ENCODE measurements around the gene ATP10B.

The ATP10B gene

GRCh38 chr5:160534914-160535313 is 317.1 kb downstream of the ATP10B start:
- H3K4me2 ChIP-seq (ENCODE audit: insufficient read depth, low read length, poor library complexity, severe bottlenecking): no peak overlapping the region
- no peak overlapping the region for H3K18ac ChIP-seq (ENCODE audit: low read length)
- no peak overlapping the region for H2BK120ac ChIP-seq (ENCODE audit: low read depth, low read length)
- no peak overlapping the region for H2BK5ac ChIP-seq (ENCODE audit: low read length)
- DNase-seq (ENCODE audit: low spot score): no peak
- H3K23ac ChIP-seq (ENCODE audit: low read depth, low read length, poor library complexity): no peak overlapping the region
- H3K27ac ChIP-seq (replicated peaks; ENCODE audit: low read length): no peak overlapping the region
- no peaks in the 10 kb centered on the region for H3K79me1 ChIP-seq (ENCODE audit: low read depth, low read length)
- no peaks in the 10 kb centered on the region for H3K27me3 ChIP-seq (ENCODE audit: control insufficient read depth in 3 of 3, insufficient read depth in 3 of 3, low read depth in 1 of 3, low read length in 3 of 3)
- no peak overlapping the region for H3K4ac ChIP-seq (ENCODE audit: low read length)
- no peak overlapping the region for H2AK5ac ChIP-seq (ENCODE audit: low read depth, low read length)
- no peak overlapping the region for H3K9ac ChIP-seq (ENCODE audit: low read depth, low read length, poor library complexity)
- H2BK15ac ChIP-seq (ENCODE audit: low read length): no peak overlapping the region
- no peak overlapping the region for H3K14ac ChIP-seq (ENCODE audit: low read length)
- no peak overlapping the region for H2AFZ ChIP-seq (ENCODE audit: low read length)
- no peaks in the 10 kb centered on the region for H3K9me3 ChIP-seq (replicated peaks in 1 of 2; ENCODE audit: control insufficient read depth in 2 of 2, insufficient read depth in 1 of 2, low read depth in 1 of 2, low read length in 2 of 2)
- no peaks in the 10 kb centered on the region for H3K4me1 ChIP-seq (ENCODE audit: control insufficient read depth in 2 of 2, insufficient read depth in 1 of 2, low read depth in 1 of 2, low read length in 2 of 2)
- H3K4me3 ChIP-seq (ENCODE audit: low read length in 2 of 2): no peak overlapping the region
- H2BK12ac ChIP-seq (ENCODE audit: low read length): no peak overlapping the region
- H4K8ac ChIP-seq (ENCODE audit: low read depth, low read length): no peak overlapping the region
- H3K36me3 ChIP-seq (replicated peaks in 1 of 2; ENCODE audit: control insufficient read depth in 2 of 2, insufficient read depth in 2 of 2, low read length in 2 of 2): no peaks in the 10 kb centered on the region
- no peak overlapping the region for H4K91ac ChIP-seq (ENCODE audit: low read depth, low read length, poor library complexity)

- no peak overlapping the region for H2AFZ ChIP-seq (ENCODE audit: low read length)
- no peak overlapping the region for H3K4me3 ChIP-seq (ENCODE audit: low read length in 2 of 2)
- no peak overlapping the region for H3K23ac ChIP-seq (ENCODE audit: low read depth, low read length, poor library complexity)
- no peaks in the 10 kb centered on the region for H3K9me3 ChIP-seq (replicated peaks in 1 of 2; ENCODE audit: control insufficient read depth in 2 of 2, insufficient read depth in 1 of 2, low read depth in 1 of 2, low read length in 2 of 2)
- WGBS, 2 donors (ENCODE audit: extremely low coverage in 2 of 2, insufficient read length in 2 of 2, insufficient replicate concordance in 1 of 2): no CpG with 5 or more reads among the region's 3 CpGs
- DNase-seq (ENCODE audit: low spot score): no peak
- no peak overlapping the region for H2BK5ac ChIP-seq (ENCODE audit: low read length)
- no peak overlapping the region for H3K9ac ChIP-seq (ENCODE audit: low read depth, low read length, poor library complexity)
- no peak overlapping the region for H3K14ac ChIP-seq (ENCODE audit: low read length)
- no peaks in the 10 kb centered on the region for H3K79me1 ChIP-seq (ENCODE audit: low read depth, low read length)
- H2BK120ac ChIP-seq (ENCODE audit: low read depth, low read length): no peak overlapping the region
- H3K4me2 ChIP-seq (ENCODE audit: insufficient read depth, low read length, poor library complexity, severe bottlenecking): no peak overlapping the region
- H3K18ac ChIP-seq (ENCODE audit: low read length): no peak overlapping the region
- H2AK5ac ChIP-seq (ENCODE audit: low read depth, low read length): no peak overlapping the region
- no peaks in the 10 kb centered on the region for H3K27me3 ChIP-seq (ENCODE audit: control insufficient read depth in 3 of 3, insufficient read depth in 3 of 3, low read depth in 1 of 3, low read length in 3 of 3)
- H3K4me1 ChIP-seq (ENCODE audit: control insufficient read depth in 2 of 2, insufficient read depth in 1 of 2, low read depth in 1 of 2, low read length in 2 of 2): no peaks in the 10 kb centered on the region
- H3K4ac ChIP-seq (ENCODE audit: low read length): no peak overlapping the region
- H4K8ac ChIP-seq (ENCODE audit: low read depth, low read length): no peak overlapping the region
- no peak overlapping the region for H2BK12ac ChIP-seq (ENCODE audit: low read length)
- H3K27ac ChIP-seq (replicated peaks; ENCODE audit: low read length): no peak overlapping the region
- H3K36me3 ChIP-seq (replicated peaks in 1 of 2; ENCODE audit: control insufficient read depth in 2 of 2, insufficient read depth in 2 of 2, low read length in 2 of 2): no peaks in the 10 kb centered on the region
- H4K91ac ChIP-seq (ENCODE audit: low read depth, low read length, poor library complexity): no peak overlapping the region
- H2BK15ac ChIP-seq (ENCODE audit: low read length): no peak overlapping the region
Observed at GRCh38 chr5:160534125-160534524, 317.9 kb downstream of the ATP10B start.

DNA sequence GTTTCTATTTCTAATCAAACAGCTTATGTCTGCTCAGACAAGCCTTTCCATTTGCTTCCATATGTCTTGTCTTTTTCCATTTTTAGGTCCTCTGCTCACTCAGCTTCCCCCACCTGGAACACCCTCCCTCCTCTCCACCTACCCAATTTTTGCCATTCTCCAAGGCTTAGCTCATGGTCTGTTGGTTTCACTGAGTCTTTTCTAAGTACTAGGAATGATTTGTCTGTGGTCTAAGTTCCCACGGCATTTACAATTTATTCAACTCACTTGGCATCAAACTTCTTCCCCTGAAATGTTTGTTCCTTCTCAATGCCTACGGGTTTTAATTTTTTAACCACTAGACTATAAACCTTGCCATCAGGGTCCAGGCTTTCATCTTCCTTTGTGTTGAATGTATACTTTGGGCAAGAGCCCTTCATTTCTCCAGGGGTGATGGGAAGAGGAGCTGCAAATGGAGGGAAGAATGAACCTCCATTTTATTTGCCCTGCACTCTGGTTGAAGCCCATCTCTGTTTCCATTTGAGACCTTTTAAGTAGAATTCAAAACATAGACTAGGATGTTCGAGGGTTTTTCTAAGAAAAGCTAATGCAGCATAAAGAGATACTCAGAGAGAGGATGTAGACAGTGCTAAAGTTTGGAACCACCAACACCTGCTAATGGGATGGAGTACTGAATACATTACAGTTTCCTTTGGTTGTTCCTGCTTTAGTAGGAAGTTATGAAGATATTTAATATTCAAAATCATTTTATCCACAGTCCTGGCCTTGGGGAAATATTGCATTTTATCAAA is 326.3 kb downstream of the ATP10B start:
- no peak overlapping the region for H3K9ac ChIP-seq (ENCODE audit: low read depth, low read length, poor library complexity)
- H3K14ac ChIP-seq (ENCODE audit: low read length): no peak overlapping the region
- no peaks in the 10 kb centered on the region for H3K9me3 ChIP-seq (replicated peaks in 1 of 2; ENCODE audit: control insufficient read depth in 2 of 2, insufficient read depth in 1 of 2, low read depth in 1 of 2, low read length in 2 of 2)
- no peak overlapping the region for H4K91ac ChIP-seq (ENCODE audit: low read depth, low read length, poor library complexity)
- no CpG with 5 or more reads among the region's 3 CpGs for WGBS, 2 donors (ENCODE audit: extremely low coverage in 2 of 2, insufficient read length in 2 of 2, insufficient replicate concordance in 1 of 2)
- no peak for DNase-seq (ENCODE audit: low spot score)
- no peak overlapping the region for H2AK5ac ChIP-seq (ENCODE audit: low read depth, low read length)
- no peaks in the 10 kb centered on the region for H3K4me1 ChIP-seq (ENCODE audit: control insufficient read depth in 2 of 2, insufficient read depth in 1 of 2, low read depth in 1 of 2, low read length in 2 of 2)
- no peaks in the 10 kb centered on the region for H3K79me1 ChIP-seq (ENCODE audit: low read depth, low read length)
- no peak overlapping the region for H2BK120ac ChIP-seq (ENCODE audit: low read depth, low read length)
- no peak overlapping the region for H4K8ac ChIP-seq (ENCODE audit: low read depth, low read length)
- no peak overlapping the region for H2BK5ac ChIP-seq (ENCODE audit: low read length)
- no peak overlapping the region for H3K27ac ChIP-seq (replicated peaks; ENCODE audit: low read length)
- no peaks in the 10 kb centered on the region for H3K27me3 ChIP-seq (ENCODE audit: control insufficient read depth in 3 of 3, insufficient read depth in 3 of 3, low read depth in 1 of 3, low read length in 3 of 3)
- H2AFZ ChIP-seq (ENCODE audit: low read length): no peak overlapping the region
- no peak overlapping the region for H3K23ac ChIP-seq (ENCODE audit: low read depth, low read length, poor library complexity)
- H3K18ac ChIP-seq (ENCODE audit: low read length): no peak overlapping the region
- H2BK12ac ChIP-seq (ENCODE audit: low read length): no peak overlapping the region
- H3K4me2 ChIP-seq (ENCODE audit: insufficient read depth, low read length, poor library complexity, severe bottlenecking): no peak overlapping the region
- H3K4me3 ChIP-seq (ENCODE audit: low read length in 2 of 2): no peak overlapping the region
- no peak overlapping the region for H3K4ac ChIP-seq (ENCODE audit: low read length)
- no peaks in the 10 kb centered on the region for H3K36me3 ChIP-seq (replicated peaks in 1 of 2; ENCODE audit: control insufficient read depth in 2 of 2, insufficient read depth in 2 of 2, low read length in 2 of 2)
- no peak overlapping the region for H2BK15ac ChIP-seq (ENCODE audit: low read length)

- no peaks in the 10 kb centered on the region for H3K79me1 ChIP-seq (ENCODE audit: low read depth, low read length)
- H3K4me2 ChIP-seq (ENCODE audit: insufficient read depth, low read length, poor library complexity, severe bottlenecking): no peak overlapping the region
- no peak overlapping the region for H2BK15ac ChIP-seq (ENCODE audit: low read length)
- no peak for DNase-seq (ENCODE audit: low spot score)
- WGBS, 2 donors (ENCODE audit: extremely low coverage in 2 of 2, insufficient read length in 2 of 2, insufficient replicate concordance in 1 of 2): no CpG with 5 or more reads among the region's 1 CpG
- no peak overlapping the region for H4K91ac ChIP-seq (ENCODE audit: low read depth, low read length, poor library complexity)
- no peak overlapping the region for H3K4ac ChIP-seq (ENCODE audit: low read length)
- H3K14ac ChIP-seq (ENCODE audit: low read length): no peak overlapping the region
- H3K4me1 ChIP-seq (ENCODE audit: control insufficient read depth in 2 of 2, insufficient read depth in 1 of 2, low read depth in 1 of 2, low read length in 2 of 2): no peaks in the 10 kb centered on the region
- H3K23ac ChIP-seq (ENCODE audit: low read depth, low read length, poor library complexity): no peak overlapping the region
- no peak overlapping the region for H3K4me3 ChIP-seq (ENCODE audit: low read length in 2 of 2)
- H3K36me3 ChIP-seq (replicated peaks in 1 of 2; ENCODE audit: control insufficient read depth in 2 of 2, insufficient read depth in 2 of 2, low read length in 2 of 2): no peaks in the 10 kb centered on the region
- H2AFZ ChIP-seq (ENCODE audit: low read length): no peak overlapping the region
- no peak overlapping the region for H2BK5ac ChIP-seq (ENCODE audit: low read length)
- H3K18ac ChIP-seq (ENCODE audit: low read length): no peak overlapping the region
- no peak overlapping the region for H4K8ac ChIP-seq (ENCODE audit: low read depth, low read length)
- no peak overlapping the region for H3K9ac ChIP-seq (ENCODE audit: low read depth, low read length, poor library complexity)
- no peak overlapping the region for H2BK120ac ChIP-seq (ENCODE audit: low read depth, low read length)
- H2BK12ac ChIP-seq (ENCODE audit: low read length): no peak overlapping the region
- H2AK5ac ChIP-seq (ENCODE audit: low read depth, low read length): no peak overlapping the region
- H3K27me3 ChIP-seq (ENCODE audit: control insufficient read depth in 3 of 3, insufficient read depth in 3 of 3, low read depth in 1 of 3, low read length in 3 of 3): no peaks in the 10 kb centered on the region
- no peaks in the 10 kb centered on the region for H3K9me3 ChIP-seq (replicated peaks in 1 of 2; ENCODE audit: control insufficient read depth in 2 of 2, insufficient read depth in 1 of 2, low read depth in 1 of 2, low read length in 2 of 2)
- H3K27ac ChIP-seq (replicated peaks; ENCODE audit: low read length): no peak overlapping the region
Observed at GRCh38 chr5:160524827-160525226, 327.2 kb downstream of the ATP10B start.
